ENCODE data around the gene FAM222B. TPM values are rescaled to one million over a fixed set of nuclear protein-coding genes. Genes with fewer than 3 reads are reported as not detected.

FAM222B gene
- total and polyA plus RNA-seq, 2 of the 4 experiments (the other 2 are of a cell fraction) = 2.5 to 10.8 TPM

- H4K20me1 ChIP-seq (ENCODE audit: insufficient read depth, low read length) = peaks cover 37% of the 10 kb centered on the region
- TF ChIP-seq CHD1 (IDR thresholded peaks at IDR 0.05; ENCODE audit: low read depth, low read length) (no peak), ELK1 (IDR thresholded peaks at IDR 0.05; ENCODE audit: borderline replicate concordance, low read depth, low read length) (no peak), FOS (IDR thresholded peaks at IDR 0.05; ENCODE audit: low read depth, low read length) (no peak), CTCF (conservative IDR thresholded peaks at IDR 0.05; ENCODE audit: low read depth, low read length) (no peak), POLR2A (IDR thresholded peaks at IDR 0.05; ENCODE audit: low read depth, low read length) (no peak), SMC3 (IDR thresholded peaks at IDR 0.05; ENCODE audit: low read depth, low read length) (no peak), MXI1 (IDR thresholded peaks at IDR 0.05; ENCODE audit: borderline replicate concordance, low read depth, low read length) (no peak), MAZ (IDR thresholded peaks at IDR 0.05; ENCODE audit: borderline replicate concordance, low read depth, low read length) (no peak), USF2 (IDR thresholded peaks at IDR 0.05; ENCODE audit: low read depth, low read length) (no peak), RCOR1 (IDR thresholded peaks at IDR 0.05; ENCODE audit: insufficient replicate concordance, low read length) (no peak), MAFK (IDR thresholded peaks at IDR 0.05; ENCODE audit: low read depth, low read length) (no peak), CEBPB (IDR thresholded peaks at IDR 0.05; ENCODE audit: low read depth, low read length) (no peak), BHLHE40 (IDR thresholded peaks at IDR 0.05; ENCODE audit: low read depth, low read length) (no peak)
- H3K36me3 ChIP-seq (ENCODE audit: control insufficient read depth, insufficient read depth, low read length) = peaks cover 41% of the 10 kb centered on the region
- H3K4me3 ChIP-seq (ENCODE audit: insufficient read depth, low read depth, low read length) = peak overlapping the region; percentile 80
- peak overlapping the region; percentile 58 for H2BK120ac ChIP-seq (ENCODE audit: low read depth, low read length)
- peaks cover 16% of the 10 kb centered on the region for H3K4me1 ChIP-seq (ENCODE audit: control insufficient read depth, insufficient read depth, low read length)
- BruUV-seq (replicated peaks) = no TSS peak
- dilution Hi-C loops (cut with HindIII; ENCODE audit: low sequenced_read_pairs, unreplicated experiment) (no loop called here), in situ Hi-C loops (cut with MboI; ENCODE audit: low sequenced_read_pairs) (no loop called here), intact Hi-C loops (cut with micrococcal nuclease) (no loop called here)
- peak overlapping the region; percentile 64 for H4K91ac ChIP-seq (ENCODE audit: insufficient read depth, low read depth, low read length)
- H2BK20ac ChIP-seq (ENCODE audit: low read depth, low read length) = no peak overlapping the region
- H3K9me1 ChIP-seq (ENCODE audit: insufficient read depth, low read length) = peaks cover 23% of the 10 kb centered on the region; the same call in 1 of the 2 replicates
- peak overlapping the region; percentile 83 for H2AFZ ChIP-seq (replicated peaks; ENCODE audit: low read length, poor library complexity)
- H3K23ac ChIP-seq (ENCODE audit: low read depth, low read length) = peak overlapping the region; percentile 42
- peak overlapping the region; percentile 99 for H2AK9ac ChIP-seq (replicated peaks; ENCODE audit: low read depth, low read length, poor library complexity)
- peak overlapping the region; percentile 96 for H3K9ac ChIP-seq (ENCODE audit: low read depth, low read length)
- peak overlapping the region; percentile 97 for H3K4me2 ChIP-seq (ENCODE audit: low read depth, low read length)
- peak overlapping the region; percentile 98 for H3K27ac ChIP-seq (ENCODE audit: insufficient read depth, low read length)
- H4K8ac ChIP-seq (ENCODE audit: low read depth in 2 of 2, low read length in 2 of 2) = peak overlapping the region; percentile 65 to 94
- H3K56ac ChIP-seq (ENCODE audit: extremely low read depth, insufficient read depth, low read length) = peak overlapping the region; percentile 73
- H2AK5ac ChIP-seq (ENCODE audit: low read depth, low read length) = peak overlapping the region; percentile 35
- ChIA-PET CTCF (no interaction called here), POLR2A (ENCODE audit: unreplicated experiment) (interaction anchor here (0.5 kb wide), 1 partner anchor 199 kb away, joined by 3 read pairs; no protein-coding TSS in a partner anchor)
- peak overlapping the region; percentile 67 for H3K18ac ChIP-seq (ENCODE audit: low read depth, low read length)
- WGBS, 2 experiments (ENCODE audit: extremely low coverage in 2 of 2, insufficient read length in 1 of 2) = 0% methylated on average over 40 of the region's 63 CpGs; no CpG with 5 or more reads in 1 of the 2 experiments
- DNase-seq = peak; percentile 19
- no peaks in the 10 kb centered on the region for H3K9me3 ChIP-seq (ENCODE audit: control insufficient read depth, insufficient read depth, low read length)
- peak; percentile 0 for ATAC-seq (ENCODE audit: low read depth)
- H2BK15ac ChIP-seq (ENCODE audit: low read depth, low read length) = no peak overlapping the region
- H3K79me1 ChIP-seq (ENCODE audit: low read depth in 1 of 2, low read length in 2 of 2) = peaks cover 3 to 60% of the 10 kb centered on the region in 2 experiments; a peak in 2 of 4 replicates
- no peaks in the 10 kb centered on the region for H3K27me3 ChIP-seq (ENCODE audit: control insufficient read depth, insufficient read depth, low read length)
- peak overlapping the region; percentile 49 for H4K5ac ChIP-seq (ENCODE audit: low read depth, low read length)
- H3K4ac ChIP-seq (ENCODE audit: low read depth, low read length) = peak overlapping the region; percentile 95
- H3K14ac ChIP-seq (replicated peaks; ENCODE audit: low read depth, low read length) = peak overlapping the region; percentile 85
- H2BK5ac ChIP-seq (ENCODE audit: low read depth, low read length, poor library complexity, severe bottlenecking) = peak overlapping the region; percentile 99
Observed at GRCh38 chr17:28716740-28717577, 125.6 kb downstream of the FAM222B start.

Data from IMR-90 (cell line).